ENCODE results near the gene RNF207. TPM values are rescaled to one million over a fixed set of nuclear protein-coding genes. Genes with fewer than 3 reads are reported as not detected.

Gene RNF207
- total RNA-seq, 2 donors from 2014 or later, result 45.7 to 47.4 TPM

DNA sequence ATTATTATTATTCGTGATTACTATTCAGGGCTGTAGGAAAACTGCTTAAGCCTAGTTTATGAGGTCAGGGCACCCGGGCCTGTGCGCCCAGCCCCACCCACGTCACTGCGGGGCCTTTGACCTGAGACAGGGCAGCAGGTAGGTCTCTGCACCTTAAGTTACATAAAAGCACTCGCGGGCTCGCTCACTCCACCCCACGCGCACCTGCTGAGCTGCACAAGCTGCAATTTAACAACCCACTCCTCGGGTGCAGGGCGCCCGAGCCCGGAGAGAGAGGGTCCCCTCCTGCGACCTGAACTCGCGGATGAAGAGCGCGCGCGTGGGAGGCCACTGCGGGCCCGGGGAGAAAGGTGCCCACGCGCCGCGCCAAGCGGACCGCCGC, 29.4 kb downstream of the RNF207 start:
- TF ChIP-seq, protein P1, sequence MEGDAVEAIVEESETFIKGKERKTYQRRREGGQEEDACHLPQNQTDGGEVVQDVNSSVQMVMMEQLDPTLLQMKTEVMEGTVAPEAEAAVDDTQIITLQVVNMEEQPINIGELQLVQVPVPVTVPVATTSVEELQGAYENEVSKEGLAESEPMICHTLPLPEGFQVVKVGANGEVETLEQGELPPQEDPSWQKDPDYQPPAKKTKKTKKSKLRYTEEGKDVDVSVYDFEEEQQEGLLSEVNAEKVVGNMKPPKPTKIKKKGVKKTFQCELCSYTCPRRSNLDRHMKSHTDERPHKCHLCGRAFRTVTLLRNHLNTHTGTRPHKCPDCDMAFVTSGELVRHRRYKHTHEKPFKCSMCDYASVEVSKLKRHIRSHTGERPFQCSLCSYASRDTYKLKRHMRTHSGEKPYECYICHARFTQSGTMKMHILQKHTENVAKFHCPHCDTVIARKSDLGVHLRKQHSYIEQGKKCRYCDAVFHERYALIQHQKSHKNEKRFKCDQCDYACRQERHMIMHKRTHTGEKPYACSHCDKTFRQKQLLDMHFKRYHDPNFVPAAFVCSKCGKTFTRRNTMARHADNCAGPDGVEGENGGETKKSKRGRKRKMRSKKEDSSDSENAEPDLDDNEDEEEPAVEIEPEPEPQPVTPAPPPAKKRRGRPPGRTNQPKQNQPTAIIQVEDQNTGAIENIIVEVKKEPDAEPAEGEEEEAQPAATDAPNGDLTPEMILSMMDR (IDR thresholded peaks at IDR 0.05), result no peak
- no peak for TF ChIP-seq POLR2A (IDR thresholded peaks at IDR 0.05)
- TF ChIP-seq POLR2AphosphoS5 (IDR thresholded peaks at IDR 0.05), result no peak
- Histone ChIP-seq H3K36me3 (no peaks in the 10 kb centered on the region), H3K27ac (peak overlapping the region in 1 of 2 donors; percentile 57), H3K4me3 (peak overlapping the region; percentile 72 to 92), H3K4me1 (replicated peaks) (peaks cover 6% of the 10 kb centered on the region), H3K27me3 (replicated peaks; ENCODE audit: insufficient read depth) (no peaks in the 10 kb centered on the region), H3K9me3 (no peaks in the 10 kb centered on the region)
- intact Hi-C loops (cut with DNase I), result no loop called here
- no peak for DNase-seq (ENCODE audit: low spot score)
- 0% methylated on average over 7 of the region's 30 CpGs for WGBS

DNA sequence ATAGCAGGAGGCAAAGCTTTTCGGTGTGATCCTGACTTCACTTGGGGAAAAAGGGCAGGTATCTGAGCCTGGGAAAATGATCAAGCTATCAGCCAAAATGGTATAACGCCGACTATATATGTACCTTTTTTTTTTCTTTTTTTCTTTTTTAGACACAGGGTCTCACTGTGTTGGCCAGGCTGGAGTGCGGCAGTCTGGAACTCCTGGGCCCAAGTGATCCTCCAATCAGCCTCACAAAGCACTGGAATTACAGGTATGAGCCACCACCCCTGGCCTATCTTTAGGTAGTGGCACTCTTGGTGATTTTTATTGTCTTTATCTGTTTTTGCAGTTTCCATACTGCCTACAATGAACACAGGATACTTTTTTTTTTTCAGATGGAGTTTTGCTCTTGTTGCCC, 31.2 kb downstream of the RNF207 start:
- 97% methylated on average over 4 of the region's 4 CpGs for whole genome bisulfite sequencing
- no peak for TF ChIP-seq POLR2AphosphoS5 (IDR thresholded peaks at IDR 0.05)
- TF ChIP-seq, protein P1 (IDR thresholded peaks at IDR 0.05), result no peak
- TF ChIP-seq POLR2A (IDR thresholded peaks at IDR 0.05), result no peak
- Histone ChIP-seq H3K9me3 (no peaks in the 10 kb centered on the region), H3K27ac (no peak overlapping the region), H3K36me3 (no peaks in the 10 kb centered on the region), H3K27me3 (replicated peaks; ENCODE audit: insufficient read depth) (peaks cover 7% of the 10 kb centered on the region), H3K4me1 (replicated peaks) (peaks cover 11% of the 10 kb centered on the region), H3K4me3 (no peak overlapping the region)
- intact Hi-C loops (cut with DNase I), result no loop called here
- DNase-seq (ENCODE audit: low spot score), result no peak

DNA sequence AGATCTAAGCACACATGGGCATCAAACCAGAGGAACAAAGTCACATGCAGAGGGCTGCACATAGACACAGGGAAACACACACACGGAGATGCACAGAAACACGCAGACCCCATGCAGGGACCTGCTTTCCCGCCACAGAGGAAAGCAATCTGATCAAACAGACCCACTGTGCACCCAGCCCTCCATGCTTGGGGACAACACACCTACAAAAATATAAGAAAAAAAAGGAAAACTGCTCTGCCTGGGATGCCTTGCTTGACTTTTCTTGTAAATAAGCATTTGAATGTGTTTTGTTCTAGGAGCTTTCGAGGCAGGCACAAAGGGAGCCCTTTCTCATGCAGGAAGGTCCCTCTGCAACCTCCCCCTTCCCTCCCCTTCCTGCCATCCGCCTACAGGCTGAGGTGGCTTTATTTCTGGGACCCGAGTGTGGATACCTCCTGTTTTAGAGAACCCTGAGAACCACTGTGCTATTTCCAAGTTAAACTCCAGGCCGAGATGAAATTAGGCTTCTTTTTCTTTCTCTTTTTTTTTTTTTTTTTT, 33.4 kb downstream of the RNF207 start:
- Histone ChIP-seq H3K4me1 (replicated peaks) (peaks cover 13% of the 10 kb centered on the region), H3K27ac (no peak overlapping the region), H3K4me3 (no peak overlapping the region), H3K36me3 (no peaks in the 10 kb centered on the region), H3K27me3 (replicated peaks; ENCODE audit: insufficient read depth) (peaks cover 22% of the 10 kb centered on the region), H3K9me3 (no peaks in the 10 kb centered on the region)
- no peak for DNase-seq (ENCODE audit: low spot score)
- TF ChIP-seq, protein P1 (IDR thresholded peaks at IDR 0.05), result no peak
- TF ChIP-seq POLR2A (IDR thresholded peaks at IDR 0.05) (no peak), POLR2AphosphoS5 (IDR thresholded peaks at IDR 0.05) (no peak)
- intact Hi-C loops (cut with DNase I), result no loop called here
- 47% methylated on average over 7 of the region's 7 CpGs for WGBS

DNA sequence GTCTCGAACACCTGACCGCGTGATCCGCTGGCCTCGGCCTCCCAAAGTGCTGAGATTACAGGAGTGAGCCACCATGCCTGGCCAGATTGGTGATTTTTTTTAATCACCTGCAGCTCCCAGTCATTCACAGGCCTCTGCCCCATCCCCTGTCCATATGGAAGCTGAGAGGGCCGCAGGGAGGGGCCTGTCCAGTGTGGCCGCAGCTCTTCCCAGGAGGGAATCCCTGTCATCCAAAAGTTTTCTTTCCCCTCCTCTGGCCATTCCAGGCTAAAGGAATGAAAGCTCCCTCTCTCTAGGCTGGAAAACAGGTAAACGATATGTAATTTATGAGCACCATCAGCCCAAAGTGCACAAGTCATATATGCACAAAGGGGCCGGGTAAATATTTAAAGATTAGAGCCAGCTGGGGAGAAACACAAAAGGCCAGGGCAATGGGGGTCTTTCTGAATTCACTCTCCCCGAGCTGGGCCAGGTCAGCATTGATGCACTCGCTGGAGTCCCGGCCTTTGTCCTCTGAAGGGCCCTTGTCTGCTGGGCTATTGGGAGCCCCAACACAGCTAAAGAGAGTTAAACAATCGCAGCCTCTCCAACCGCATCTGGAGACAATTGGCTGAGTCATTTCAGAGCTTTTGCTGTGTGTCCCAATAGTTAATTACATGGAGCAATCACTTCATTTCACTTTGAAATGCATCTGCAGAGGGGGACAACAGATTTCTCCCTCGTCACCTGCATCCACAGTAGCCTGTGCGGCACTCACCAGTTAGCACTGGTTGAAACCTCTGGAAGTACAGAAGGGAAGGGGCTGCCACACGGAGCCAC, 34.2 kb downstream of the RNF207 start:
- no peaks in the 10 kb centered on the region for H3K9me3 ChIP-seq
- intact Hi-C loops (cut with DNase I), result loop anchor here (5.0 kb wide), 2 partner anchors 33 to 188 kb away; partner anchors contain the start of gene RNF207
- 65% methylated on average over 17 of the region's 17 CpGs for WGBS
- H3K4me3 ChIP-seq, result no peak overlapping the region
- H3K36me3 ChIP-seq, result no peaks in the 10 kb centered on the region
- peaks cover 7% of the 10 kb centered on the region for H3K4me1 ChIP-seq (replicated peaks)
- H3K27ac ChIP-seq, result no peak overlapping the region
- TF ChIP-seq, protein P1 (IDR thresholded peaks at IDR 0.05), result no peak
- TF ChIP-seq POLR2A (IDR thresholded peaks at IDR 0.05) (no peak), POLR2AphosphoS5 (IDR thresholded peaks at IDR 0.05) (no peak)
- H3K27me3 ChIP-seq (replicated peaks; ENCODE audit: insufficient read depth), result peaks cover 27% of the 10 kb centered on the region
- no peak for DNase-seq (ENCODE audit: low spot score)
